Stimulated activated CD8-positive, alpha-beta memory T cell treated with anti-CD3 and anti-CD28 coated beads, Interleukin-12 subunit alpha, Interleukin-12 subunit beta, amount 100 ng/mL, for 4 hours (primary cell): ENCODE measurements around the gene TIFAB.

Source experiments
- DNase-seq: peaks from one replicate; pipeline ENCODE4 v3.0.0-alpha.2; 2020; ENCODE audit warnings: low read depth

TIFAB gene

DNA sequence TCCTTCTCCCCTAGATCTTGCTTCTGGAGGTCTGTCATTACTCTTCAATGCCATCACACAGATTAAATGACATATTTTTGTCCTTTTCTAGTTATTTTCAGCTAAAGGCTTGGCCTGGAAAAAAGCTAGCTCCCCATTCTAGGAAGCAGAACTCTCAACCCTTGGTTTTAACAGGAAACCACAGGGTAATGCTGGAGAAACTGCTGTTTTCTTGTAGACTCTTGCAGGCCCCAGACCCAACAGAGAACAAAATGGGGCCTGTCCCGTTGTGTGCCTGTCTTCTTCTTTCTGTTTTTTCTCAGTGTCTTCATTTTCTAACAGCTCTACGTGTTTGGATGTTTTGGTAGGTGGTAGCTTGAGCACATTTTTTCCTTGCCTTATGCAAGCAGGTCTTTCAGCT lies 26.5 kb downstream of the TIFAB start:
- no peak for DNase-seq

DNA sequence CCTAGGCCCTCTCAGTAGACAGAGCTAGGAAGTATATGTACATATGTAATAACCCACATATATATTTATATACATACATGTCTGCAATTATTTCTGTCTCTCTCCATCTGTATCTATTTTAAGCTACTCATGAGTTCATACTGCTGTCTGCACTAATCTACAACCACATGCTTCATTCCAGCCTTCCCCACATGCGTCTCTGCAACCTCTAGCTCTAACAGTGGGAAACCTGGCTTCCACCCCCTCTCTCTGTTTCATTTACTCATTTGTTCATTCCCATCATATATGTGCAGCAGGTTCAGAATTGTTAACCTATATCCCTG lies 28.3 kb downstream of the TIFAB start:
- DNase-seq: no peak

DNA sequence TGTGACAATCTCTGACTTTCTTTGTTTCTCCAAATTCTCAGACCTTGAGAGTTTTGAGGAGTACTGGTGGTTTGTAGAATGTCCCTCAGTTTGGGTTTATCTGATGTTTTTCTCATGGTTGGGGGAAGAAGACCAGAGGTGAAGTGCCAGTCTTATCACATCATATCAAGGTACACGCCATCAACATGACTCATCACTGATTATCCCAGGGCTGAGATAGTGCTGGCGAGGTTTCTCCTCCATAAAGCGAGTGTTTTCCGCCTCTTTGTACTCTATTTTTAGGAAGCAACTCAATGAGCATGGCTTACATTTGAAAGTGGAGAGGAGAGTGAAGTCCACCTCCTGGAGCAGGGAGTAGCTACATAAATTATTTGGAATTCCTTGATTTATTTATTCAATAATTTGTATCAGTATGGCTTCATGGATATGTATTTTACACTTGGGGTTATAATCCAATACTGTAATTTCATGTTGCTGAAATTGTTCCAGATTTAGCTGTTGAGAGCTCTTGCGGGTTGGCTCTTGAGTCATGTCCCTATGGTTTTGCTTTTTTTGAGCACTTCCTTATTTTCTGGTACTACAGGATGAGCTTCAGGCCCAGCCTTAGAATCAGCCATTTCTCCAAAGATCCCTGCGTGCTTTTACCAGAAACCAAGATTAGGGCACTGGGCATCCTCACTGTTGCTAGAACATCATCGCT lies 28.9 kb downstream of the TIFAB start:
- DNase-seq: no peak

DNA sequence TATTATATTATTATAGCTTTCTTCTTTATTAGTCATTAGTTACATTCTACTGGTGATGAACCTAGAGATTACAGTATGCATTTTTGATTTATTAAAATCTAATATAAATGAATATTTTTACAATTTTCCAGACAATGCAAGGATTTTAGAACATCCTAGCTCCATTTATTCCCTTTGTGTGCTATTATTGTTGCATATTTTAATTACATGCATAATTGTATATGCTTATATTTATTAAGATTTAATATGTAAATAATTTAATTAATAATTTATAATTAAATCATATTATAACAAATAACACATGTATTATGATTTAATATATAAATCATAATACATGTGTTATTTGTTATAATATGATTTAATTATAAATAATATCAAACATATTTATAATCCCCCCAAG lies 29.7 kb downstream of the TIFAB start:
- DNase-seq: no peak

DNA sequence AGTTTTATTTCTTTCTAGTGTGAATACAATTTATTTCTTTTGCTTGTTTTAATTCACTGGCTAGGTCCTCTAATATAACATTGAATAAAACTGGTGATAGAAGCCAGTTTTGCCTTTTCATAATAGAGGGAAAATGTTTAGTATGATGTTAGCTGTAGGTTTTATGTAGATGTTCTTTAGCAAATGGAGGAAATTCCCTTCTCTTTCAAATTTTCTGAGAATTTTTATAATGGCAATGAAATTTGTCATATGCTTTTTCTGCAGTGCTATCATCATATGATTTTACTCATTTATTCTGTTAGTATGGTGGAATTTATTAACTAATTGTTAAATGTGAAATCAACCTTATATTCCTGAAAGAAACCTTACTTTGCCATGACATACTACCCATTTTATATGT lies 35.1 kb downstream of the TIFAB start:
- DNase-seq: no peak

DNA sequence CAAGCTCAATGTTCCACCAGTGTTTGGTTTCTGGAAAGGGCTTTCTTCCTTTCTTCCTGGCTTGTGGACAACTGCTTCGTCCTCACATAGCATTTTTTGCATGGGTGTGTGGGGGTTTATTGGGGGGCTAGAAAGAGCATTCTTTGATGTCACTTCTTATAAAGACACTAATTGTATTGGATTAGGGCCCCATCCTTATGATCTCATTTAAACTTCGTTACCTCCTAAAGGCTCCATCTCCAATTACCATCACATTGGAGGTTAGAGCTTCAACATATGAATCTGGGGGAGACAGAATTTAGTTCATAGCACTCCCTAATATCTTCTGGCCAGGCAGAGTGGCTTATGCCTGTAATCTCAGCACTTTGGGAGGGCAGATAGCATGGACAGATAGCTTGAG lies 47.1 kb downstream of the TIFAB start:
- no peak for DNase-seq

DNA sequence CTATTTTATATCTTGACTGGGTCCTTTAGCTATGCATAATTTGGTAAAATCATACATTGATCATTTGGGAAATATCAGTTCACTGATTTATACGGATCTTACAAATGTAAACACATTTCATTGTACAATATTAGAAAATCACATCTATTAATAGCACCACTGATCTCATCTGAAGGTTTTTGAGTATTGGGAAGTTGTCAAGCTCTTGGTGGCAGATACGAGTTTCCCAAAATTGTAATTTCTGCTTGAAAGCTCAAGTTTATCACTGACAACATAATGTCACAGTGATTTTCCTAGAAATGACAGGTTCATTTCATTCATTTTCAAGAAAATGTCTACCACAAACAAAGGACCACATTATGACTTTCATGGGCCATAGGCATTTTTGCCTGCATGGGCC lies 50.1 kb downstream of the TIFAB start:
- DNase-seq: no peak

DNA sequence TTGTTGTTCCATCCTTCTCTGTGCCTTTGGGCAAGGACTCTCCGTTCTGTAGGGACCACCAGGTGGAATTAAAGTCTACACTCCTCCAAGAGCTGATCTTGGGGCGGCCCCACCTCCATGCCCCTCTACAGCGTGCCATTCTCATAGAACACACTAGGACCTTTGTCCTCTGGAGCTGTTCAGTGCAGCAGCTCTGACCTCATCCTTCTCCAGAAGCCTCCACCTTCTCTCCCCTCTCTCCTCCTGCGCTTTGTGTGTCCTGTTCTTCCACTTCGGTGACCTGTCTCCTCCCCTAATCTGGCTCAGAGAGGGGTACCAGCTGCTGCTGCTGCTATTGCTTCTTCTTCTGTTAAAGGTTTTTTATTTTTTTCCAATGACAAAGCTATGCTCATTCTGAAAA lies 51.3 kb downstream of the TIFAB start:
- DNase-seq: no peak

DNA sequence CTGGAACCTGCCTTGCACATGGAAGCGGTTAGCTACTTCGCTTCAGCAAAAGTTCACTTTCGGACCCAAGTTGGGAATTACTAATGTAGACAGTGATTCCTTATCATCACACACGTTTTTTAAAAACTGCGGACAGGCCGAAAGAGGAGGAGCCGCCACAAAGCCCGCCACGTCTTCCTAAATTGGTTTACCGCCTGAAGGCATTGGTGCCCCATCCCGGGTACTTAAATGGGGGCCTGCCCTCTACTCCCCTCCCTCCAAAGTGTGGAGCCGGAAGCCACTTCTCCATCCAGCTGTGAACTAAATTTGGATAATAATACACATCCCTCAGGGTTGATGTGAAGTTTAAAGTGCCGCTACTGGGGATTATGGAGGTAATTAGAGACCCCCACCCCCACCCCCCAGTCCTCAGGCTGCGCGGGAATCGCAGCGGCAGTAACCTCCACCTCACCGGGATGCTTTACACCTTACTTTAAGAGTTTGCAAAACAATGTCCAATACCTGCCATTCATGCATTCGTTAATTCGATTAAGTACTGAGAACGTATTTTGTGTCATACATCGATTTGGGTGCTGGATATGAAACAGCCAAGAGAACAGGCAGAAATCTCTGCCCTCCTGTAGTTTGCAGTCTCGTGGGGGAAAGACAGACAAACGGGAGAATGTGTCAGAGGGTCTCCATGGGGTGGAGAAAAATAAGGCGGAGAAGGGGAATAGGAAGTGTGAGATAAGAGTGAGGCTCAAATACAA lies 52.2 kb downstream of the TIFAB start:
- DNase-seq: no peak

DNA sequence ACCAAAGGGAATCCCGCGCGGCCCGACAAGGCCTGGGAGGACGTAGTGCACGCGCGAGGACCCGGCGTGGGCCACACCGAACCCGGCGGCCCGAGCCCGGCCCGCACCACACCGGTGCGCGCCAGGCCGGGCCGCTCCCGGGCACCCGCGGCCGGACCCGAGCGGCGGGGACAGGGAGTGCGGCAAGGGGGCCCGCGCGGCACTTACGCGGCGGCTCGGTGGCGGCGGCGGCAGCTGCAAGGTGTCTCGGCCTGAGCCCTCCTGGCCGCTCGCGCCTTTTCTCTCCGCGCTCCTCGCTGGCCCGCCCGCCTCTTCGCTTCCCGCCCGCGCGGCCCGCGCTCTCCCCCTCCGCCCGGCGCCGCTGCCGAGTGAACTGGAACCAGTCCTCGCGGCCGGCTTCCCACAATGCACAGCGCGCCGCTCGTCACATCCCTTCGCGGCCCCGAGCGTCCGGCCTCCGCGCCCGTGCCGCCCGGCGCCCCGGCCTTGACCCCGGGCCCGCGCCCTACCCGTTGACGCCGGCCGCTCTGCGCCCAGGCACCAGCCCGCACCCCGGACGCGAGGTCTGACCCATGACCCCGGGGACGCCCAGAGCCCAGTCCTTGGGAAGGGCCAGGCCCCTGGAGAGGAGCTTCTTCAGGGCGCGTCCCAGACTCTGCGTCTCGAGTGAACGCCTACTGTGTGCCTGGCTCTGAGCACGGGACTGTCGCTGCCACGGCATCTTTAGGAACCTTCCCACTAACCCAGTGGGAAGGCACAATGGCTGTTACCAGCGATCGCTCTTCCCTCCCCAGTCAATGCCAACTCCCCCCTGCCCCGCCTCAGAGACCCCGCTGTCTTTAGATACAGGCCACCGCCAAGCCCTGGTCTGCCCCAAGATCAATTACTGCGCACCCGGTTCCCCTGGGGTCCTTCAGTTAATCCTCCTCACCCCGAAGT lies 53.0 kb downstream of the TIFAB start, which contains the start of gene MACROH2A1:
Gene MACROH2A1, minus strand, starts transcription at position 377 of the 939 bp plus-strand sequence. CDS start 10,138 bp downstream, outside the sequence.
- peak; percentile 68 for DNase-seq

DNA sequence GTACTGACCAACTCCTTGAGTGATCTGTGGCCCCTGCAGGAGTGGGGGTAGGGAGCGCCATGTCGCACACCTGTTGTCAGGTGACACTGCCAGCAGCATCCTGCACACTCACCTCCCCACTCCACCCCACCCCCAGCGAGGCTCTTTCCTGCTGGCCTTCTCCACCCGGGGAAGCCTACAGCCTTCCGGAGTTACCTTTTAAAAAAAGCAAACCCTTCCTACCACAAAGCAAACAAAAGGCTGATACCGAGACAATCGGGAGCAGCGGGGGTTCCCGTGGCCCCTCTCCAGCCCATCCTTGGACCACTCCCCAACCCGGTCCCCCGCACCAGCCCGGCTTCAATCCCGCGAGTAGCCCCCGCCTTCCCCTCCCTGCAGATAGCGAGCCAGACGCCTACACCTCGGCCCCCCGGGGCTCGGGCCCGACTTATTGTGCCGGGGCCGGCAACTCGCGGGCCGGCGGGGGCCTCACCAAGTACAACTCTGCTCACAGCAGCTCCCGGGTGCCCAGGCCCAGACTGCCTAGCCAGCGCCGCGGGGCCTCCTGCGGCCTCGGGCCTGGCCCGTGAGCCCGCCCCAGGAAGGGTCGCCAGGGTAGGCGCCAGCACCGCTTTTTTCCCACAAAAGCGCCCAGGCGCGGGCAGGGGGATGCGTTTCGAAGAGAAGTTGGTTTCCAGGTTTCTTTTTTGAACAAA lies 53.8 kb downstream of the TIFAB start:
- peak; percentile 10 for DNase-seq
